OCI-LY1 (cell line): ENCODE measurements around the gene CDC27.
"Not testable (repeated sequence)": the region's sequence is repeated elsewhere in the genome, so short reads cannot be mapped to it uniquely, and the experiment has no call there.

Experiments used
- CTCF ChIP-seq: fragments of 200-600 bp; sonication (generic), shearing (Covaris generic); IDR thresholded peaks from 2 replicates; pipeline ENCODE4 v1.5.1; 2017; ENCODE audit warnings: mild to moderate bottlenecking, antibody characterized with exemption, low read length, moderate library complexity, mixed read lengths
- EZH2 ChIP-seq: fragments of 200-600 bp; sonication (generic), shearing (Covaris generic); IDR thresholded peaks from 2 replicates; pipeline ENCODE4 v1.8.0; 2017; ENCODE audit warnings: borderline replicate concordance, mixed run types, mild to moderate bottlenecking, antibody characterized with exemption, low read length, moderate library complexity, mixed read lengths

DNA sequence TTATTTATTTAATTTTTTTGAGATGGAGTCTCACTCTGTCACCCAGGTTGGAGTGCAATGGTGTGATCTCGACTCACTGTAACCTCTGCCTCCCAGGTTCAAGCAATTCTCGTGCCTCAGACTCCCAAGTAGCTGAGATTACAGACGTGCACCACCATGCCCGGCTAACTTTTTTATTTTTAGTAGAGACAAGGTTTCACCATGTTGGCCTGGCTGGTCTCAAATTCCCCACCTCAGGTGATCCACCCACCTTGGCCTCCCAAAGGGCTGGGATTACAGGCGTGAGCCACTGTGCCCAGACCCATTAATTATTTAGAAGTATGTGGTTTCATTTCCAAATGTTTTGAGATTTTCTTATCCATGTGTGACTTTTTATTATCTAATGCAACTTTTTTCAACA, 22.2 kb downstream of the CDC27 start:
- not testable (repeated sequence) for TF ChIP-seq CTCF, EZH2
